SK-N-SH (cell line): ENCODE results near the gene RGS10. TPM values are rescaled to one million over a fixed set of nuclear protein-coding genes. Genes with fewer than 3 reads are reported as not detected.

Experiments
- CTCF ChIA-PET: fragments of 300-600, 350-600 bp; formaldehyde crosslinking; extraction: SDS; loops from one replicate; lab custom pipeline; 2021; lab: Yijun Ruan, JAX
- POLR2A ChIA-PET: fragments of 350-600 bp; sonication (Branson Sonifier 250); formaldehyde crosslinking; extraction: SDS; loops from one replicate; lab custom pipeline; 2020; ENCODE audit warnings: antibody characterized with exemption, inconsistent platforms; lab: Yijun Ruan, JAX
- DNase-seq: peaks from one replicate; pipeline ENCODE4 v3.0.0; 2012
- H2AFZ ChIP-seq: fragments of 200-600 bp; sonication (generic); 2 replicates; pipeline ENCODE4 v1.8.1; 2016; ENCODE audit warnings: antibody characterized with exemption, mild to moderate bottlenecking, low read depth
- H3F3A ChIP-seq: fragments of 200-600 bp; sonication (generic); replicated peaks from 2 replicates; pipeline ENCODE3; 2016; ENCODE audit warnings: antibody characterized with exemption, mild to moderate bottlenecking; ENCODE audit not compliant: insufficient read depth
- H3K27ac ChIP-seq, 2 experiments: fragments of 200-500 bp in 1 of 2; fragments of 200-600 bp in 1 of 2; sonication (Bioruptor generic) in 1 of 2; sonication (generic), shearing (Covaris generic) in 1 of 2; 2 replicates each; pipeline versions ENCODE4 v1.5.1 to v1.6.1; 2014 to 2016; ENCODE audit warnings: low read depth in 2 of 2, inconsistent platforms in 1 of 2, low read length in 1 of 2, mild to moderate bottlenecking in 1 of 2, mixed read lengths in 1 of 2
- H3K27me3 ChIP-seq: fragments of 200-600 bp; sonication (generic), shearing (Covaris generic); 2 replicates; pipeline ENCODE4 v1.6.1; 2016; ENCODE audit warnings: mixed run types; ENCODE audit not compliant: insufficient read depth
- H3K36me3 ChIP-seq, 2 experiments: fragments of 200-500 bp in 1 of 2; fragments of 200-600 bp in 1 of 2; sonication (Bioruptor generic) in 1 of 2; sonication (generic) in 1 of 2; replicated peaks in 1 of 2; 2 replicates each; pipeline versions ENCODE3 to v1.5.1; 2014 to 2016; ENCODE audit warnings: low read length in 1 of 2, mild to moderate bottlenecking in 1 of 2; ENCODE audit not compliant: insufficient read depth in 2 of 2, control insufficient read depth in 1 of 2
- H3K4me1 ChIP-seq, 2 experiments: fragments of 200-500 bp in 1 of 2; fragments of 200-600 bp in 1 of 2; sonication (Bioruptor generic) in 1 of 2; sonication (generic), shearing (Covaris generic) in 1 of 2; 2 replicates each; pipeline versions ENCODE4 v1.5.1 to v1.6.1; 2014 to 2016; ENCODE audit warnings: low read depth in 1 of 2, low read length in 1 of 2, mixed run types in 1 of 2; ENCODE audit not compliant: insufficient read depth in 2 of 2, control insufficient read depth in 1 of 2
- H3K4me2 ChIP-seq: fragments of 200-600 bp; sonication (generic), shearing (Covaris generic); 2 replicates; pipeline ENCODE4 v1.6.1; 2017; ENCODE audit warnings: mixed run types
- H3K4me3 ChIP-seq, 2 experiments: fragments of 200-500 bp in 1 of 2; fragments of 200-600 bp in 1 of 2; sonication (Bioruptor generic) in 1 of 2; sonication (generic), shearing (Covaris generic) in 1 of 2; 2 replicates each; pipeline versions ENCODE4 v1.5.1 to v1.8.1; 2014 to 2016; ENCODE audit warnings: low read depth in 2 of 2, inconsistent platforms in 1 of 2, low read length in 1 of 2, mild to moderate bottlenecking in 1 of 2, mixed read lengths in 1 of 2, moderate library complexity in 1 of 2
- H3K79me2 ChIP-seq: fragments of 200-600 bp; sonication (generic); 2 replicates; pipeline ENCODE4 v1.8.1; 2017; ENCODE audit warnings: mild to moderate bottlenecking; ENCODE audit not compliant: insufficient read depth
- H3K9ac ChIP-seq: fragments of 200-600 bp; sonication (generic); 2 replicates; pipeline ENCODE4 v1.6.1; 2017; ENCODE audit warnings: mixed run types
- H3K9me2 ChIP-seq: fragments of 200-600 bp; sonication (generic); 2 replicates; pipeline ENCODE4 v1.6.1; 2017; ENCODE audit warnings: mixed run types
- H3K9me3 ChIP-seq: fragments of 200-600 bp; sonication (generic); 2 replicates; pipeline ENCODE4 v1.6.1; 2017; ENCODE audit warnings: mixed run types, mild to moderate bottlenecking, moderate library complexity
- H4K20me1 ChIP-seq: fragments of 200-600 bp; sonication (generic); 2 replicates; pipeline ENCODE4 v1.6.1; 2017; ENCODE audit warnings: mild to moderate bottlenecking, mixed run types; ENCODE audit not compliant: insufficient read depth
- CHD2 ChIP-seq: fragments of 150-350 bp; IDR thresholded peaks from 2 replicates; pipeline ENCODE4 v1.6.1; 2018; ENCODE audit warnings: low read length; ENCODE audit not compliant: partially characterized antibody
- EZH2phosphoT487 ChIP-seq: fragments of 200-600 bp; sonication (generic); IDR thresholded peaks from 2 replicates; pipeline ENCODE4 v1.6.1; 2017; ENCODE audit warnings: low read depth, mixed run types, mild to moderate bottlenecking, antibody characterized with exemption, moderate library complexity, borderline replicate concordance
- FOXJ3 ChIP-seq: sonication (generic); formaldehyde crosslinking; IDR thresholded peaks from 2 replicates; pipeline ENCODE4 v1.5.1; 2020; ENCODE audit warnings: mild to moderate bottlenecking, missing genetic modification reagents
- MEF2A ChIP-seq: IDR thresholded peaks from 2 replicates; pipeline ENCODE4 v1.4.0; 2012; ENCODE audit warnings: low read depth, borderline replicate concordance
- MXI1 ChIP-seq: IDR thresholded peaks from 2 replicates; pipeline ENCODE4 v1.6.1; 2012; ENCODE audit warnings: mild to moderate bottlenecking, low read depth, low read length, improper control_type of control experiment
- NFIC ChIP-seq: IDR thresholded peaks from 2 replicates; pipeline ENCODE4 v1.4.0; 2012; ENCODE audit warnings: borderline replicate concordance
- POLR2AphosphoS5 ChIP-seq: IDR thresholded peaks from 2 replicates; pipeline ENCODE4 v1.6.1; 2012; ENCODE audit warnings: low read depth, low read length
- RFX5 ChIP-seq: IDR thresholded peaks from 2 replicates; pipeline ENCODE4 v1.6.1; 2012; ENCODE audit warnings: mild to moderate bottlenecking, improper control_type of control experiment, low read length
- SIN3A ChIP-seq: IDR thresholded peaks from 2 replicates; pipeline ENCODE4 v1.6.1; 2012; ENCODE audit warnings: low read depth, mild to moderate bottlenecking, low read length, moderate library complexity, borderline replicate concordance
- TAF1 ChIP-seq: IDR thresholded peaks from 2 replicates; pipeline ENCODE4 v1.6.1; 2012; ENCODE audit warnings: low read depth, mild to moderate bottlenecking, low read length, moderate library complexity, borderline replicate concordance
- TEAD4 ChIP-seq: IDR thresholded peaks from 2 replicates; pipeline ENCODE4 v1.4.0; 2012; ENCODE audit warnings: mild to moderate bottlenecking, borderline replicate concordance; ENCODE audit not compliant: insufficient read depth
- YY1 ChIP-seq: IDR thresholded peaks from 2 replicates; pipeline ENCODE4 v1.4.0; 2012; ENCODE audit warnings: low read depth, mild to moderate bottlenecking
- WGBS: methylation state at CpG from one replicate; pipeline ENCODE4 v1.1.6; 2017; ENCODE audit warnings: low lambda C conversion rate; 5-methylcytosine and 5-hydroxymethylcytosine counted together
- polyA plus RNA-seq, 3 experiments: library from polyadenylated mRNA; depleted of rRNA; stranded (reverse); fragments of >200 nt; gene quantifications; 2 replicates each; pipeline ENCODE4 v1.2.3, GENCODE V29; 2012
- TF ChIP-seq, protein P1 (sequence below): IDR thresholded peaks from 2 replicates; pipeline ENCODE4 v1.4.0; 2012; ENCODE audit warnings: low read depth, borderline replicate concordance
- TF ChIP-seq, protein P2 (sequence below): IDR thresholded peaks from 2 replicates; pipeline ENCODE4 v1.4.0; 2012; ENCODE audit warnings: low read depth
- TF ChIP-seq, protein P3 (sequence below): fragments of 150-350 bp; IDR thresholded peaks from 2 replicates; pipeline ENCODE4 v1.6.1; 2016; ENCODE audit warnings: mild to moderate bottlenecking, low read depth, low read length
- TF ChIP-seq, protein P4 (sequence below): IDR thresholded peaks from 2 replicates; pipeline ENCODE4 v1.4.0; 2012; ENCODE audit warnings: low read depth, borderline replicate concordance
- TF ChIP-seq, protein P5 (sequence below): IDR thresholded peaks from 2 replicates; pipeline ENCODE4; 2012
- TF ChIP-seq, protein P6 (sequence below): fragments of 200-600 bp; sonication (generic); IDR thresholded peaks from 2 replicates; pipeline ENCODE4 v1.6.1; 2017; ENCODE audit warnings: antibody characterized with exemption, mild to moderate bottlenecking, moderate library complexity

Gene RGS10, protein sequence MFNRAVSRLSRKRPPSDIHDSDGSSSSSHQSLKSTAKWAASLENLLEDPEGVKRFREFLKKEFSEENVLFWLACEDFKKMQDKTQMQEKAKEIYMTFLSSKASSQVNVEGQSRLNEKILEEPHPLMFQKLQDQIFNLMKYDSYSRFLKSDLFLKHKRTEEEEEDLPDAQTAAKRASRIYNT
- 41.2 and 44.6 TPM in 2 replicates for polyA plus RNA-seq (2012; rRNA removed)
- polyA plus RNA-seq (2012; cell fraction: cytosol; rRNA removed), result 59.4 and 77.8 TPM in 2 replicates
- 9.5 and 11.8 TPM in 2 replicates for polyA plus RNA-seq (2012; cell fraction: nucleus; rRNA removed)

DNA sequence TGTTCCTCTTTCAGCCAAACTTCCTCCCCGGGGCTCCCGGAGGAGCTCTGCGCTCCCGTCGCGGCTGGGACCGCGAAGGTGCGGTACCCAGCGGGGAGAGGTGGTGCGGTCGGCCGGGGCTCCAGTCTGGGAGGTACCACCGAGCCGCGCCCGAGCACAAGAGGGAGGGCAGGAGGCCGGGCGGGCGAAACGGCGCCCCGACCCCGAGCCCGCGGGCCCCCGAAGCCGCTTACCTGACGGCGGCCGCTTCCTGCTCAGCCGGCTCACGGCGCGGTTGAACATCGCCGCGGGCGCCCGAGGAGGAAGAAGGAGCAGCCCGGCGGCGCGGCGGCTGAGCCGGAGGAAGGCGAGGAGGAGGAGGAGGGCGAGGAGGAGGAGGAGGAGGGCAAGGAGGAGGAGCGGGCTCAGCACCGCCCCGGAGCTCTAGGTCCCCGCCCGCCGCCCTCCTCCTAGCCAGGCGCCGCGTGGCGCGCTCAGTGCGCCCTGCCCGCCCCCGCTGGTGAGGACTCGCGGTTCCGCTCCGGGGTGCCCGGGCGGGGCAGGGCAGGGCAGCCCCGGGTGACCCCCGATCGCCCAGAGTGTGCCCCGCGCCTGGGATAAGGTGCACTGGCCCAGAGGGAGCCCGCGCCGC lies at the start of gene RGS10:
RGS10 (minus strand) TSS at position 363 of the 631 bp plus-strand sequence; CDS start at position 282, 81 bp downstream.
- Histone ChIP-seq H3K27me3 (no peaks in the 10 kb centered on the region; the same call in 1 of the 2 replicates), H3K27ac (no peak within 1 kb of the TSS), H3K4me1 (peaks cover 3 to 17% of the 10 kb centered on the region in 2 experiments; a peak in 3 of 4 replicates), H3K4me2 (peak within 1 kb of the TSS; percentile 97), H3F3A (peaks cover 4% of the 10 kb centered on the region), H2AFZ (peak within 1 kb of the TSS; percentile 68; the same call in 1 of the 2 replicates), H3K4me3 (peak within 1 kb of the TSS; percentile 63 to 71), H3K36me3 (no peaks in the 10 kb centered on the region), H3K79me2 (peaks cover 50% of the 10 kb centered on the region), H3K9ac (peak within 1 kb of the TSS; percentile 76), H3K9me2 (no peaks in the 10 kb centered on the region), H3K9me3 (no peaks in the 10 kb centered on the region), H4K20me1 (no peaks in the 10 kb centered on the region)
- ChIA-PET CTCF (interaction anchor here (0.6 to 2.8 kb wide), 33 partner anchors 9 to 397 kb away, joined by 3 to 23 read pairs (median 3); partner anchors contain the start of gene GRK5), POLR2A (no interaction called here)
- TF ChIP-seq EZH2phosphoT487 (no peak), TEAD4 (no peak), FOXJ3 (no peak), MXI1 (0 out of 2 replicates have a peak, but pooled peaks have one; percentile 28), TAF1 (peak; percentile 50), MEF2A (no peak), NFIC (no peak), POLR2AphosphoS5 (peak; percentile 60; the same call in 1 of the 2 replicates), RFX5 (no peak), SIN3A (peak; percentile 42; the same call in 1 of the 2 replicates), CHD2 (no peak), YY1 (no peak)
- TF ChIP-seq, protein P1, sequence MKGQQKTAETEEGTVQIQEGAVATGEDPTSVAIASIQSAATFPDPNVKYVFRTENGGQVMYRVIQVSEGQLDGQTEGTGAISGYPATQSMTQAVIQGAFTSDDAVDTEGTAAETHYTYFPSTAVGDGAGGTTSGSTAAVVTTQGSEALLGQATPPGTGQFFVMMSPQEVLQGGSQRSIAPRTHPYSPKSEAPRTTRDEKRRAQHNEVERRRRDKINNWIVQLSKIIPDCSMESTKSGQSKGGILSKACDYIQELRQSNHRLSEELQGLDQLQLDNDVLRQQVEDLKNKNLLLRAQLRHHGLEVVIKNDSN, result no peak
- TF ChIP-seq, protein P2, sequence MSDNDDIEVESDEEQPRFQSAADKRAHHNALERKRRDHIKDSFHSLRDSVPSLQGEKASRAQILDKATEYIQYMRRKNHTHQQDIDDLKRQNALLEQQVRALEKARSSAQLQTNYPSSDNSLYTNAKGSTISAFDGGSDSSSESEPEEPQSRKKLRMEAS, result peak; percentile 57; the same call in 1 of the 2 replicates
- TF ChIP-seq, protein P3, sequence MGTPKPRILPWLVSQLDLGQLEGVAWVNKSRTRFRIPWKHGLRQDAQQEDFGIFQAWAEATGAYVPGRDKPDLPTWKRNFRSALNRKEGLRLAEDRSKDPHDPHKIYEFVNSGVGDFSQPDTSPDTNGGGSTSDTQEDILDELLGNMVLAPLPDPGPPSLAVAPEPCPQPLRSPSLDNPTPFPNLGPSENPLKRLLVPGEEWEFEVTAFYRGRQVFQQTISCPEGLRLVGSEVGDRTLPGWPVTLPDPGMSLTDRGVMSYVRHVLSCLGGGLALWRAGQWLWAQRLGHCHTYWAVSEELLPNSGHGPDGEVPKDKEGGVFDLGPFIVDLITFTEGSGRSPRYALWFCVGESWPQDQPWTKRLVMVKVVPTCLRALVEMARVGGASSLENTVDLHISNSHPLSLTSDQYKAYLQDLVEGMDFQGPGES, result no peak
- TF ChIP-seq, protein P4, sequence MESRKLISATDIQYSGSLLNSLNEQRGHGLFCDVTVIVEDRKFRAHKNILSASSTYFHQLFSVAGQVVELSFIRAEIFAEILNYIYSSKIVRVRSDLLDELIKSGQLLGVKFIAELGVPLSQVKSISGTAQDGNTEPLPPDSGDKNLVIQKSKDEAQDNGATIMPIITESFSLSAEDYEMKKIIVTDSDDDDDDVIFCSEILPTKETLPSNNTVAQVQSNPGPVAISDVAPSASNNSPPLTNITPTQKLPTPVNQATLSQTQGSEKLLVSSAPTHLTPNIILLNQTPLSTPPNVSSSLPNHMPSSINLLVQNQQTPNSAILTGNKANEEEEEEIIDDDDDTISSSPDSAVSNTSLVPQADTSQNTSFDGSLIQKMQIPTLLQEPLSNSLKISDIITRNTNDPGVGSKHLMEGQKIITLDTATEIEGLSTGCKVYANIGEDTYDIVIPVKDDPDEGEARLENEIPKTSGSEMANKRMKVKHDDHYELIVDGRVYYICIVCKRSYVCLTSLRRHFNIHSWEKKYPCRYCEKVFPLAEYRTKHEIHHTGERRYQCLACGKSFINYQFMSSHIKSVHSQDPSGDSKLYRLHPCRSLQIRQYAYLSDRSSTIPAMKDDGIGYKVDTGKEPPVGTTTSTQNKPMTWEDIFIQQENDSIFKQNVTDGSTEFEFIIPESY, result no peak
- TF ChIP-seq, protein P5, sequence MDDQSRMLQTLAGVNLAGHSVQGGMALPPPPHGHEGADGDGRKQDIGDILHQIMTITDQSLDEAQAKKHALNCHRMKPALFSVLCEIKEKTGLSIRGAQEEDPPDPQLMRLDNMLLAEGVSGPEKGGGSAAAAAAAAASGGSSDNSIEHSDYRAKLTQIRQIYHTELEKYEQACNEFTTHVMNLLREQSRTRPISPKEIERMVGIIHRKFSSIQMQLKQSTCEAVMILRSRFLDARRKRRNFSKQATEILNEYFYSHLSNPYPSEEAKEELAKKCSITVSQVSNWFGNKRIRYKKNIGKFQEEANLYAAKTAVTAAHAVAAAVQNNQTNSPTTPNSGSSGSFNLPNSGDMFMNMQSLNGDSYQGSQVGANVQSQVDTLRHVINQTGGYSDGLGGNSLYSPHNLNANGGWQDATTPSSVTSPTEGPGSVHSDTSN, result no peak
- TF ChIP-seq, protein P6, sequence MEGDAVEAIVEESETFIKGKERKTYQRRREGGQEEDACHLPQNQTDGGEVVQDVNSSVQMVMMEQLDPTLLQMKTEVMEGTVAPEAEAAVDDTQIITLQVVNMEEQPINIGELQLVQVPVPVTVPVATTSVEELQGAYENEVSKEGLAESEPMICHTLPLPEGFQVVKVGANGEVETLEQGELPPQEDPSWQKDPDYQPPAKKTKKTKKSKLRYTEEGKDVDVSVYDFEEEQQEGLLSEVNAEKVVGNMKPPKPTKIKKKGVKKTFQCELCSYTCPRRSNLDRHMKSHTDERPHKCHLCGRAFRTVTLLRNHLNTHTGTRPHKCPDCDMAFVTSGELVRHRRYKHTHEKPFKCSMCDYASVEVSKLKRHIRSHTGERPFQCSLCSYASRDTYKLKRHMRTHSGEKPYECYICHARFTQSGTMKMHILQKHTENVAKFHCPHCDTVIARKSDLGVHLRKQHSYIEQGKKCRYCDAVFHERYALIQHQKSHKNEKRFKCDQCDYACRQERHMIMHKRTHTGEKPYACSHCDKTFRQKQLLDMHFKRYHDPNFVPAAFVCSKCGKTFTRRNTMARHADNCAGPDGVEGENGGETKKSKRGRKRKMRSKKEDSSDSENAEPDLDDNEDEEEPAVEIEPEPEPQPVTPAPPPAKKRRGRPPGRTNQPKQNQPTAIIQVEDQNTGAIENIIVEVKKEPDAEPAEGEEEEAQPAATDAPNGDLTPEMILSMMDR, result no peak
- 10% methylated on average over 2 of the region's 76 CpGs for WGBS
- DNase-seq, result peak; percentile 65
